Liver (tissue), 2 donors: ENCODE data around the gene IQGAP2.

Experiments
- EGR1 ChIP-seq, 2 donors: IDR thresholded peaks; 2 replicates each; pipeline ENCODE4 v1.6.1; 2016 to 2018; ENCODE audit warnings: antibody characterized with exemption in 2 of 2, low read depth in 2 of 2
- FOXA1 ChIP-seq: IDR thresholded peaks from 2 replicates; pipeline ENCODE4 v1.6.1; 2016; ENCODE audit warnings: antibody characterized with exemption
- JUND ChIP-seq, 2 donors: IDR thresholded peaks; 2 replicates each; pipeline ENCODE4 v1.6.1; 2016; ENCODE audit warnings: antibody characterized with exemption in 2 of 2
- MAX ChIP-seq: IDR thresholded peaks from 2 replicates; pipeline ENCODE4 v1.6.1; 2016; ENCODE audit warnings: antibody characterized with exemption
- REST ChIP-seq: IDR thresholded peaks from 2 replicates; pipeline ENCODE4 v1.6.1; 2016; ENCODE audit warnings: antibody characterized with exemption, mild to moderate bottlenecking
- donor health status: healthy.

GRCh38 chr5:76477061-76477460 is 74.0 kb downstream of the IQGAP2 start:
- TF ChIP-seq JUND (IDR thresholded peaks at IDR 0.05), result no peak
- TF ChIP-seq REST, result no peak
- TF ChIP-seq FOXA1, result no peak
- no peak for TF ChIP-seq EGR1 (IDR thresholded peaks at IDR 0.05; ENCODE audit: low read depth in 2 of 2)
- TF ChIP-seq MAX, result no peak
